Muscle layer of colon (tissue), 2 donors: ENCODE data around the gene DYNC2H1.
"Not testable (repeated sequence)": the region's sequence is repeated elsewhere in the genome, so short reads cannot be mapped to it uniquely, and the experiment has no call there.

ENCODE experiments used
- H3K27ac ChIP-seq: one replicate; pipeline ENCODE4 v1.7.0; 2013; ENCODE audit warnings: low read depth, mild to moderate bottlenecking, low read length, moderate library complexity
- H3K27me3 ChIP-seq, 2 donors: one replicate each; pipeline ENCODE4 v1.7.0; 2013; ENCODE audit warnings: low read length in 2 of 2, mild to moderate bottlenecking in 2 of 2; ENCODE audit not compliant: insufficient read depth in 2 of 2, control insufficient read depth in 1 of 2
- H3K36me3 ChIP-seq: one replicate; pipeline ENCODE4 v1.7.0; 2013; ENCODE audit warnings: mild to moderate bottlenecking, low read length; ENCODE audit not compliant: insufficient read depth
- H3K4me1 ChIP-seq: one replicate; pipeline ENCODE4 v1.7.0; 2013; ENCODE audit warnings: mild to moderate bottlenecking, low read length; ENCODE audit not compliant: insufficient read depth
- H3K4me3 ChIP-seq, 2 donors: one replicate each; pipeline ENCODE4 v1.7.0; 2013; ENCODE audit warnings: low read length in 2 of 2, low read depth in 1 of 2, mild to moderate bottlenecking in 1 of 2, moderate library complexity in 1 of 2
- H3K9ac ChIP-seq: one replicate; pipeline ENCODE4 v1.7.0; 2013; ENCODE audit warnings: low read length
- H3K9me3 ChIP-seq: one replicate; pipeline ENCODE4 v1.7.0; 2013; ENCODE audit warnings: mild to moderate bottlenecking, low read length
- donor health status: abdominal sarcoma.
- donor health status: Adenocarcinoma of cecum.

DYNC2H1 gene

DNA sequence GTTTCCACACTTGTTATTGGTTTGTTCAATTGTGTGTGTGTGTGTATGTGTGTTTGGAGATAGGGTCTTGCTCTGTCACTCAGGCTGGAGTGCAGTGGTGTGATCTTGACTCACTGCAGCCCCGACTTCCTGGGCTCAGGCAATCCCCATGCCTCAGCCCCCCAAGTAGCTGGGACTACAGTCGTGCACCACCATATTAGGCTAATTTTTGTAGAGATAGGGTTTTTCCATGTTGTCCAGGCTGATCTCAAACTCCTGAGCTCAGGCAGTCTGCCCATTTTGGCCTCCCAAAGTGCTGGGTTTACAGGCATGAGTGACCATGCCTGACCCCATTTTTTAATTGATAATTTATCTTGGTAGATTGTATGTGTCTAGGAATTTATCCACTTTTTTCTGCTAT is 263.7 kb downstream of the DYNC2H1 start:
- H3K4me1 ChIP-seq, result no peaks in the 10 kb centered on the region
- no peak overlapping the region for H3K9ac ChIP-seq
- H3K4me3 ChIP-seq, result no peak overlapping the region
- no peaks in the 10 kb centered on the region for H3K27me3 ChIP-seq
- H3K27ac ChIP-seq, result no peak overlapping the region
- H3K9me3 ChIP-seq, result no peaks in the 10 kb centered on the region
- peaks cover 4% of the 10 kb centered on the region for H3K36me3 ChIP-seq

DNA sequence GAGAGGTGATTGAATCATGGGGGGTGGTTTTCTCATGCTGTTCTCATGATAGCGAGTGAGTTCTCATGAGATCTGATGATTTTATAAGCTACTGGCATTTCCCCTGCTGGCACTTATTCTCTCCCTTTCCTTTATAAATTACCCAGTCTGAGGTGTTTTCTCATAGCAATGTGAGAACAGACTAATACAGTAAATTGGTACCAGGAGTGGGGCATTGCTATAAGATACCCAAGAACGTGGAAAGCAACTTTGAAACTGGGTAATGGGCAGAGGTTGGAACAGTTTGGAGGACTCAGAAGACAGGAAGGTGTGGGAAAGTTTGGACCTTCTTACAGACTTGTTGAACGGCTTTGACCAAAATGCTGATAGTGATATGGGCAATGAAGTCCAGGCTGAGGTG is 265.0 kb downstream of the DYNC2H1 start:
- H3K27me3 ChIP-seq, H3K36me3 ChIP-seq, H3K4me1 ChIP-seq, H3K9ac ChIP-seq, H3K4me3 ChIP-seq, H3K9me3 ChIP-seq, H3K27ac ChIP-seq: not testable (repeated sequence)

DNA sequence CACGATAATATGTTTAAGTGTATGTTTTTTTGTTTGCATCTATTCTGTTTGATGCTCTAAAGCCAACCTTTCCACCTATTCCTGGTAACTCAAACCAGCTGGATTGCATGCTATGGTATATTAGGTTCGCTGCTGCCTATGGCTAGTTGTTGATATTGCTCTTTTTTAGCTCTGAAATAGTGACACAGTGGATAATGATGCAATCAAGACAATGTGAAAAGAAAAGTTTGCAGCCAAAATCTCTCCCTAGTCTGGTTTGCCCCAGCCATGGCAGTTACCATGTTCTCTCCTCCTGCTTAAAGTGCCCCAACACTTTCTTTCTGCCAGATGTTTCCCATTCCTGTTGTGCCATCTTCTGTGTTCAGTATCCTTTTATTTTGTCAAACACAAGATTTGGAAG is 269.7 kb downstream of the DYNC2H1 start:
- Histone ChIP-seq H3K4me1 (no peaks in the 10 kb centered on the region), H3K36me3 (no peaks in the 10 kb centered on the region), H3K4me3 (no peak overlapping the region), H3K27ac (no peak overlapping the region), H3K27me3 (no peaks in the 10 kb centered on the region), H3K9ac (no peak overlapping the region), H3K9me3 (no peaks in the 10 kb centered on the region)

DNA sequence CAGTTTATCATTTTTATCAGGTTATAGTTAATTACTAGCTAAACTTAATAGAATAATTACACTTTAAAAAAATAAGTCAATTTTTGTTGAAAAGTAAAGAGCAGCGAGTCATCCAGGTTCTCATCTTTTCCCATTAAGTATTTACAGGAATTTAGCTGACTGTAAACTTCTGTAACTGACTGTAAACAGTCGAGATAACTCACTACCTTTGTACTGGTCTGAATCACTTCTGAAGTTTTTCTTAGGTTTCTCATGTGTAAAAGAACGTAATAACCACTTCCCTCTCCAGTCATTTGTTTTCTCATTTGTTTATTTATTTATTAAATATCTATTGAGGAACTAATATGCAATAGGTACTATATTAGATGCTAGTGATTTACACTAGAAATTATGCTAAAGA is 270.8 kb downstream of the DYNC2H1 start:
- Histone ChIP-seq H3K9ac (no peak overlapping the region), H3K4me3 (no peak overlapping the region), H3K4me1 (no peaks in the 10 kb centered on the region), H3K27ac (no peak overlapping the region), H3K9me3 (no peaks in the 10 kb centered on the region), H3K36me3 (no peaks in the 10 kb centered on the region), H3K27me3 (no peaks in the 10 kb centered on the region)

DNA sequence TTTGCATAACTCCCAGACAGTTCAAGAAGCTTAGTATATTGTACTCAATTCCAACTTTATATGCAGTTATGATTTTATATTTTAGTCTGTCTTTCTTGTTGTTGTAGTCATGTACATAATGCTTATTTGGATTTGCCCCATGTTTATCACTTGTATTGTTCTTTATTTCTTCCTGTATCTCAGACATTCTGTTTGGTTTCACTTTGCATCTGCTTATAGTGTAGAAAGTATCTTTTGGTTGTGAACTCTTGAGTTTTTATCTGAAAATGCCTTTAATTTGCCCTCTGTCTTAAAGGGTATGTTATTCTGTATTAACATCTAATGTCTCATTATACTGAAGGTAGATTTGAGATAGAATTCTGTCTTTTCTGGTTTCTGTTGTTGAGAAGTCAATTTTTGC is 275.4 kb downstream of the DYNC2H1 start:
- H3K27ac ChIP-seq, result no peak overlapping the region
- no peaks in the 10 kb centered on the region for H3K36me3 ChIP-seq
- H3K9me3 ChIP-seq, result no peaks in the 10 kb centered on the region
- H3K4me3 ChIP-seq, result no peak overlapping the region
- no peaks in the 10 kb centered on the region for H3K4me1 ChIP-seq
- H3K27me3 ChIP-seq, result no peaks in the 10 kb centered on the region
- no peak overlapping the region for H3K9ac ChIP-seq

DNA sequence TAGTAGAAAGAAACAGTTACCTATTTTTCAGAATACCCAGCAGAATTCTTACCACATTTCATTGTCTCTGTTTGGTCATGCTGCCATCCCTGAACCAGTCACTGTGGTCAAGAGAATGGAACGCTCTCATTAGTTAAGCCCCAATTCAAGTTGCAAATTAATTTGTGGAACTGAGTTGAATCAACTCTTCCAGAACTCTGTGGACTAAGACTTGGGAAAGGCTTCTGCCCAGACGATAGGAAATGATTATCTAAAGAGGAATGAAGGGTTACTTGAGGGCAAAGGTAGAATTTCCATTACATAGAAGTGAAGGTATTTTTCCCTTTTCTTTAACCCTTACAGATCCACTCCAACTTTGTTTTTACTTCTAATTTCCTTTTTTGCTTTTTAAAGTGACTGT is 286.4 kb downstream of the DYNC2H1 start:
- no peaks in the 10 kb centered on the region for H3K9me3 ChIP-seq
- no peak overlapping the region for H3K9ac ChIP-seq
- no peaks in the 10 kb centered on the region for H3K4me1 ChIP-seq
- H3K27me3 ChIP-seq, result no peaks in the 10 kb centered on the region
- no peak overlapping the region for H3K27ac ChIP-seq
- H3K4me3 ChIP-seq, result no peak overlapping the region
- H3K36me3 ChIP-seq, result peaks cover 3% of the 10 kb centered on the region

DNA sequence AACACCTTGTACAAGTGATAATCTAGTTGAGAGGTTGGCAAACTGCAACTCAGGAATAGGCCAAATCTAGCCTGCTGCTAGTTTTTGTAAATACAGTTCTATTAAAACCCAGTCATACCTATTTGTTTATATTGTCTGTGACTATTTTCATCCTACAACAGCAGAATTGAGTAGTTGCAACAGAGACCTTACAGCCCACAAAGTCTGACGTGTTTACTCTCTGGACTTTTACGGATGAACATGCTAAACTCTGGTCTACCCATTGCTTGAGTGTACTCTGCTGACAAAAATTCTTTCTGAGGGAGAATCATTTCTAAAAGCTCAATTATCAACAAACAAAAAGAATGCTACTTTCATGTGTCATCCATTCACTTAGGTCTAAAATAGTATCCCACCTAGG is 287.0 kb downstream of the DYNC2H1 start:
- H3K9me3 ChIP-seq, result no peaks in the 10 kb centered on the region
- H3K4me3 ChIP-seq, result no peak overlapping the region
- no peak overlapping the region for H3K27ac ChIP-seq
- no peak overlapping the region for H3K9ac ChIP-seq
- no peaks in the 10 kb centered on the region for H3K4me1 ChIP-seq
- H3K36me3 ChIP-seq, result peaks cover 3% of the 10 kb centered on the region
- H3K27me3 ChIP-seq, result no peaks in the 10 kb centered on the region

DNA sequence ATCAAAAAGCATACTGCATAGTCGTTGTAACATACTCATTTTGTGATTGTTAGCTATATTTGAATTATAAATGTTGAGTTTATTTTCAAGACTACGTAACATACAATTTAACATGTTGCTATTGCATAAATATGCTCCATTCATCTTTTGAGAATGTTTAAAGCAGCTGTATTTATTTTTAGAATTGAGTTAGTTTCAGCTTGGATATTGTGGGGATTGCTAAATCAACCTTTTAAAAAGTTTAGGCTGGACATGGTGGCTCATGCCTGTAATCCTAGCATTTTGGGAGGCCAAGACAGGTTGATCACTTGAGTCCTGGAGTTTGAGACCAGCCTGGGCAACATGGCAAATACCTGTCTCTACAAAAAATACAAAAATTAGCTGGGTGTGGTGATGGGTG is 288.1 kb downstream of the DYNC2H1 start:
- no peaks in the 10 kb centered on the region for H3K9me3 ChIP-seq

DNA sequence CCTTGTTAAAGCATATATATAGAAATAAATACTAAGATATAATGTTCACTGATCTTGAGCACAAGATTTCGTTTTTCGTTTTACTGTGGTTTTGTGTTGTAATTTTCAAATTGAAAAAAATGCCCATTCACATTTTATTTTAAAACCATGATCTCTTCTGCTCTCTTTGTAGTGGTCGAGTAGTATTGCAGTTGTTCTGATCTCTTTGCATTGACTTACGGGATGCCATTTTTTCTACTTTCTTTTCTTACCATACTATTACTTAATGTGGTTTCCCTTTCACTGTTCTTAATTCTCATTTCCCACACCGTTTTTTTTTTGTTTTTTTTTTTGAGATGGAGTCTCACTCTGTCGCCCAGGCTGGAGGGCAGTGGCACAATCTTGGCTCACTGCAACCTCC is 289.6 kb downstream of the DYNC2H1 start:
- H3K9ac ChIP-seq, result no peak overlapping the region
- no peaks in the 10 kb centered on the region for H3K4me1 ChIP-seq
- H3K9me3 ChIP-seq, result no peaks in the 10 kb centered on the region
- peaks cover 3% of the 10 kb centered on the region for H3K36me3 ChIP-seq
- H3K27me3 ChIP-seq, result no peaks in the 10 kb centered on the region
- no peak overlapping the region for H3K4me3 ChIP-seq
- H3K27ac ChIP-seq, result no peak overlapping the region

More for the DNA sequence above, 288.1 kb downstream of the DYNC2H1 start:
- no peak overlapping the region for H3K27ac ChIP-seq
- peaks cover 3% of the 10 kb centered on the region for H3K36me3 ChIP-seq
- H3K4me3 ChIP-seq, result no peak overlapping the region
- H3K9ac ChIP-seq, result no peak overlapping the region
- no peaks in the 10 kb centered on the region for H3K27me3 ChIP-seq
- H3K4me1 ChIP-seq, result no peaks in the 10 kb centered on the region

DNA sequence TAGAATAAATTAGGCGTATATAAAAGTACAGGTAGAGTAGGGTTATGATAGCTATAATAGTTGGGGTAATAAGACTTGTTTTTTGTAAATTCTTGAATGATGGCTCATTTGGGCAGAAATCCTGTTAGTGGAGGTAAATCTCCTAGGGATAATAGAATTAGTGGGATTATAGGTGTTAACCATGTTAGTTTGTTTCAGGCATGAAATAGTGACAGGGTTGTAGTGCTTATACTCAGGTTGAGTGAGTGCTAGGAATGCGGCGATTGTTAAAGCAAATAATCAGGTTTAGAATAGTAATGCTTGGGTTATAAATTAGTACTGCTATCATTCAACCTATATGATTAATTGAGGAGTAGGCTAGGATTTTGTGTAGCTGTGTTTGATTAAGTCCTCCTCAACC is 297.1 kb downstream of the DYNC2H1 start:
- no peak overlapping the region for H3K27ac ChIP-seq
- no peaks in the 10 kb centered on the region for H3K36me3 ChIP-seq
- H3K9me3 ChIP-seq, result no peaks in the 10 kb centered on the region
- no peaks in the 10 kb centered on the region for H3K27me3 ChIP-seq
- no peak overlapping the region for H3K9ac ChIP-seq
- no peak overlapping the region for H3K4me3 ChIP-seq
- H3K4me1 ChIP-seq, result no peaks in the 10 kb centered on the region

DNA sequence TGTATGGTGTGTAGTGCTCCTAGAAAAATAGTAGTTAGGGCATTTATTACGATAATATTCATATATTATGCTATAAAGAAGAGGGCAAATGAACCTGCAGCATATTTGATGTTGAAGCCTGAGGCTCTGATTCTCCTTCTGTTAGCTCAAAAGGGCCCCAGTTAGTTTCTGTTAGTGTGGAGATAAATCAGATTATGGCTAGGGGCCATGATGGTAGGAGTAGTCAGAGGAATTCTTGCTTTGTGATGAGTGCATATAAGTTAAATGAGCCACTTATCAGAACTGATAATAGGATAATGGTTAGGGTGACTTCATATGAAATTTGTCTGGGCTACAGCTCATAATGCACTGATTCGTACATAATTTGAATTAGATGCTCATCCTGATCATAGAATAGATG is 298.4 kb downstream of the DYNC2H1 start:
- H3K9ac ChIP-seq, result no peak overlapping the region
- H3K36me3 ChIP-seq, result no peaks in the 10 kb centered on the region
- H3K4me3 ChIP-seq, result no peak overlapping the region
- H3K9me3 ChIP-seq, result no peaks in the 10 kb centered on the region
- no peaks in the 10 kb centered on the region for H3K4me1 ChIP-seq
- no peak overlapping the region for H3K27ac ChIP-seq
- H3K27me3 ChIP-seq, result no peaks in the 10 kb centered on the region

DNA sequence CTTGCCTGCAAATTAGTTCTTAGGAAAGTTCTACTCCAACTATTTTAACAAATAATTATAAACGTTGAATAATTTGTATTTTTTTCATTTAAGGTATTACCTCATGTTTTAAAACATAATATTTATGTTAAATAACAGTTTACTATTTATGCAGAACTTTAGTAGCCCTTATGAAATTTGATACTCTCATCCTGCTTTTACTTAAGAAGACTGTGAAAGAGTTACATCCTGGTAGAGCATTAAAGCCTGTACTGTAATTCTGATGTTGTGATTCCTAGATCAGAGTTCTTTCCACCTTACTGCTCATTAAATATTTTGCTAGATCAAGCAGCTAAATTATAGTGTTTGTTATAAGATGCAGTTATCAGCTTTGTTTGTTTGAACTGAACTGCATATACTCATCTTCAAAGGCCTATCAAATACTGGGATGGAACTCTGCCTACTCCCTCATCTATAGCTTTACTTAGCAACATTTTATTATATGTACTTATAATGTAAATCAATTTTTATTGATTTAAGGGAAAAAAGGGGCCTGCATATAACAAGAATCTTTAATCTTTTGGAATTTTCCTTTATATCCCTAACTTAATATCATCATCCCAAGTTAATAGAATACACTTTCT is 304.2 kb downstream of the DYNC2H1 start:
- H3K9me3 ChIP-seq, result no peaks in the 10 kb centered on the region
- no peak overlapping the region for H3K4me3 ChIP-seq
- H3K27me3 ChIP-seq, result no peaks in the 10 kb centered on the region
- no peak overlapping the region for H3K9ac ChIP-seq
- H3K4me1 ChIP-seq, result no peaks in the 10 kb centered on the region
- no peaks in the 10 kb centered on the region for H3K36me3 ChIP-seq
- H3K27ac ChIP-seq, result no peak overlapping the region
